ENCODE results near the gene BDH1.

DNA sequence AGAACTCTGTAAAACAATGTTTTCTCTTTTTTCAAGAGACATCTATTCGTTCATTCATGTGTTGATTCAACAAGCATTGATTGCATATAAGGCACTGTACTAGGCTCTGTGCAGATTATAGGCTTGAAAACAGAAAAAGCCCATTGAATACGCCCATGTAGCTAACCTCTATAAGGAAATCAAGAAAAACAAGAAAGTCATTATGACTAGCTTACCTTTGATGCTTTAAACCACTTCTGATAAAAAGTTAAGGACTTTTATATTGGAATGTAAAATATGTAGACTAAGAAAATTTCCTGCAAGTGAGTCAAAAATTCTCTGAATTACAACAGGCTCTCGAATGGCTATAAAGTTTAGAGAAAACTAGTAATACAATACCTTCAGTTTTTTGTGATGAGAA, 92.5 kb downstream of the BDH1 start:
- TF ChIP-seq, protein P1, sequence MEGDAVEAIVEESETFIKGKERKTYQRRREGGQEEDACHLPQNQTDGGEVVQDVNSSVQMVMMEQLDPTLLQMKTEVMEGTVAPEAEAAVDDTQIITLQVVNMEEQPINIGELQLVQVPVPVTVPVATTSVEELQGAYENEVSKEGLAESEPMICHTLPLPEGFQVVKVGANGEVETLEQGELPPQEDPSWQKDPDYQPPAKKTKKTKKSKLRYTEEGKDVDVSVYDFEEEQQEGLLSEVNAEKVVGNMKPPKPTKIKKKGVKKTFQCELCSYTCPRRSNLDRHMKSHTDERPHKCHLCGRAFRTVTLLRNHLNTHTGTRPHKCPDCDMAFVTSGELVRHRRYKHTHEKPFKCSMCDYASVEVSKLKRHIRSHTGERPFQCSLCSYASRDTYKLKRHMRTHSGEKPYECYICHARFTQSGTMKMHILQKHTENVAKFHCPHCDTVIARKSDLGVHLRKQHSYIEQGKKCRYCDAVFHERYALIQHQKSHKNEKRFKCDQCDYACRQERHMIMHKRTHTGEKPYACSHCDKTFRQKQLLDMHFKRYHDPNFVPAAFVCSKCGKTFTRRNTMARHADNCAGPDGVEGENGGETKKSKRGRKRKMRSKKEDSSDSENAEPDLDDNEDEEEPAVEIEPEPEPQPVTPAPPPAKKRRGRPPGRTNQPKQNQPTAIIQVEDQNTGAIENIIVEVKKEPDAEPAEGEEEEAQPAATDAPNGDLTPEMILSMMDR (IDR thresholded peaks at IDR 0.05; ENCODE audit: low read length): no peak
- no peak for TF ChIP-seq EZH2 (optimal IDR thresholded peaks at IDR 0.05; ENCODE audit: low read depth, low read length)

All from MM.1S (cell line).